T47D (cell line): ENCODE measurements around the gene FARSA.
A peak's percentile ranks its signal among the peaks of the same experiment; 100 is the strongest.
"Not testable (repeated sequence)": the region's sequence is repeated elsewhere in the genome, so short reads cannot be mapped to it uniquely, and the experiment has no call there.

Experiments used
- DNase-seq, 2 experiments: peaks; one replicate each; pipeline versions ENCODE4 v3.0.0 to v3.0.0-alpha.2; 2011 to 2012; ENCODE audit warnings: low read depth in 1 of 2, low spot score in 1 of 2
- JUND ChIP-seq: IDR thresholded peaks from 2 replicates; pipeline ENCODE4 v1.6.1; 2012; ENCODE audit warnings: low read depth
- in situ Hi-C: cut with HindIII; loops from 2 replicates; pipeline ENCODE4 v1.10.0; 2016; ENCODE audit warnings: low sequenced_read_pairs, low pct_unique_long_range_greater_than_20kb

Gene FARSA

GRCh38 chr19:12933287-12934072 lies at the start of gene FARSA:
Gene FARSA (minus strand): TSS chr19:12933711. CDS start chr19:12933696, 15 bp downstream.
- in situ Hi-C loops: no loop called here
- no peak for TF ChIP-seq JUND
- peak; percentile 55 to 91 for DNase-seq

GRCh38 chr19:12983091-12983490 lies 49.6 kb upstream of the FARSA start:
- no peak for TF ChIP-seq JUND
- in situ Hi-C loops: no loop called here
- DNase-seq: no peak

DNA sequence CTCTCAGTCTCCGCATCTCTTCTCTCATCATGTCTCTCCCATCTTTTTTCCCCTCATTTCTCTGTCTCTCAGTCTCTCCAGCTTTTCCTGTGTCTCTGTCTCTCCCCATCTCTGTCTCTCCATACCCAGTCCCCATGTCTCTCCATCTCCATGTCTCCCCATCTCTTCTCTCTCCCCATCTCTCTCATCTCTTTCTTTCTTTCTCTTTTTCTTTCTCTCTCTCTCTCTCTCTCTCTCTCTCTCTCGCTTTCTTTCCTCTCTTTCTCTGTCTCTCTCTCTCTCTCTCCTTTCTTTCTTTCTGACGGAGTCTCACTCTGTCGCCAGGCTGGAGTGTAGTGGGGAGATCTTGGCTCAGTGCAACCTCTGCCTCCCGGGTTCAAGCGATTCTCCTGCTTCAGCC lies 49.1 kb upstream of the FARSA start:
- no peak for TF ChIP-seq JUND
- no peak for DNase-seq
- in situ Hi-C loops: no loop called here

DNA sequence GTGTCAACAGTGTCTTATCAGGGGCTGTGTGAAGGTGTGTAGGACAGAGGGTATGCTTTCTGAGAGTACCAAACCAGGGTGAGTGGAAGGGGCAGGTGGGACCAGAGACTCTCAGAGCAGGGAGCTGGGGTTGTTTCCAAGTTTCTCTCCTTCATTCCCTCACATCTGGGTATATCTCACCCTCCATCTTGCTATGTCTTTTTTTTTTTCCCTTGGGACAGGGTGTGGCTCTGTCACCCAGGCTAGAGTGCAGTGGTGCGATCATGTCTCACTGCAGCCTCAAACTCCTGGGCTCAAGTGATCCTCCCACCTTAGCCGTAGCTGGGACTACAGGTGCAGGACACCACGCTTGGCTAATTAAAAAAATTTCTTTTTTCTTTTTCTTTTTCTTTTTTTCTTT lies 46.5 kb upstream of the FARSA start:
- DNase-seq: no peak
- in situ Hi-C loops: no loop called here
- no peak for TF ChIP-seq JUND

DNA sequence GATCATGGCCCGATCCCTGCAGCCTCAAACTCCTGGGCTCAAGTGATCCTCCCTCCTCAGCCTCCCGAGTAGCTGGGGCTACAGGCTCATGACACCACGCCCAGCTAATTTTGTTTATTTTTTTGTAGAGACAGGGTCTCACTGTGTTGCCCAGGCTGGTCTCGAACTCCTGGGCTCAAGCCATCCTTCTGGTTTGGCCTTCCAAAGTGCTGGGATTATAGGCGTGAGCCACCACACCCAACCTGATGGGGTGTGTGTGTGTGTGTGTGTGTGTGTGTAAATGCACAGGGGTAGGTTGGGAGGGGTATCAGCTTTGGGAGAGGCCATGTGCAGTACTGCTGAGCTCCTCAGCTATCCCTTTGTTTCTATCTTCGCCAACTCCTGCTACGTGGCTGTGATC lies 42.6 kb upstream of the FARSA start:
- DNase-seq, in situ Hi-C loops: not testable (repeated sequence)

DNA sequence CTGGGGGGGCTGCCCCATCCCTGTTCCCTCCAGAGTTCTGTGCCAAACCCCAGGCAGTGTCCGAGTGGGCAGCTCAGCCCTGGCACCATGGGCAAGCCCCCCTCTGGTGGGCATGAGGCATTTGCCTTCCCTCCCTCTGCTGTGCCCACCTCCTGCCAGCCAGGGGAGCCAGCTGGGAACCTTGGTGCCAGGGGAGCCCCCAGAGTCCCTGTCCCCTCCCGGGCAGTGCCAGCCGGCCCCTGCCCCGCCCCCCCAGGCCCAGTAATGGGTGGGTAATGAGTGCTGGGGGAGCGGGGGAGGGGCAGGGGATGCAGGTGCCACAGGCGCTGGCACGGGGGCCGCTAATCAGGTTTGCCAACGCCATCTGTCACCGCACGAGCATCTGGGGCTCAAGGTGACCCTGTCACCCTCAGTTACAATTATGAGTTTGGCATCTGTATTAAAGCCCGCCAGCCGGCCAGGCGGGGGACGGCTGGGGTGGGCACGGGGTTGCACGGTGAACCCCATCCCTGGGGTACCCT lies 41.8 kb upstream of the FARSA start:
- DNase-seq: no peak
- in situ Hi-C loops: no loop called here
- TF ChIP-seq JUND: no peak

DNA sequence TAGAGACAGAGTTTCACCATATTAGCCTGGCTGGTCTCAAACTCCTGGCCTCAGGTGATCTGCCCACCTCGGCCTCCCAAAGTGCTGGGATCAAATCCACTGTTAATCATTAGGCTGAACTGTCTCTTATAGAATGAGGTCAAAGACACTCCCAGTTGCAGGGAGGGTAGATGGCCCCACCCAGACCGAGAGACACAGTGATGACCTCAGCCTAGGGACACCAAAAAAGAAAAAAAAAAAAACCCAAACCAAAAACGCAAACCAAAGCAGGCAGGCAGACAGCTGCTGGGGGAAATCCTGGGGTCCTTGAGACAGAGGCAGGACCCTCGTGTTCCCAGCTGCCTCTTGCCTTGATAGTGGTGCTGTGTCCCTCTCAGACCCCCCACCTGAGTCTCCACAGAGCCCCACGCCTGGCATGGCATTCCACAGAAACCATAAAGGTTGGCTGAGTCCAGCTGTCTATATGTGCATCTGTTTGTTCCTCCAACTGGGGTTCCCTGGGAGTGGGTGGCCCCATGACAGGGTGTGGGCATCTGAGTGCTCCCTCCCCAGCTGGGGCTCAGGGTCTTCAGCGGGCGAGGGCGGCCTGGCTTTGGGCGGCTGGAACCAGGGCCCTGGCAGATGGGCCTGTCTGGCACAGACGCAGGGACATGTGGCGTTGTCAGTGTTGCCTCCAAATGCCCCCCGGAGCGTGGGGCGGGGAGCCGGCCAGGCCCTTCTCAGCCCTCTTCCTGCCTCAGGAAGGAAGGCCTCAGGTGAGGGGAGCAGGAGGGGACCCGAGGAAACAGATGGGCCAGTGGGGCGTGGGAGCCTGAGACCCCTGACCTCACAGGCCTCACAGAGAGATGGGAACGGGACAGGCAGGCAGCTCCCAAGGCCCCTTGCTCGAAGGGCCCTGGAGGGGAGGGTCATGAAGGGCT lies 41.0 kb upstream of the FARSA start:
- in situ Hi-C loops: no loop called here
- DNase-seq: no peak

DNA sequence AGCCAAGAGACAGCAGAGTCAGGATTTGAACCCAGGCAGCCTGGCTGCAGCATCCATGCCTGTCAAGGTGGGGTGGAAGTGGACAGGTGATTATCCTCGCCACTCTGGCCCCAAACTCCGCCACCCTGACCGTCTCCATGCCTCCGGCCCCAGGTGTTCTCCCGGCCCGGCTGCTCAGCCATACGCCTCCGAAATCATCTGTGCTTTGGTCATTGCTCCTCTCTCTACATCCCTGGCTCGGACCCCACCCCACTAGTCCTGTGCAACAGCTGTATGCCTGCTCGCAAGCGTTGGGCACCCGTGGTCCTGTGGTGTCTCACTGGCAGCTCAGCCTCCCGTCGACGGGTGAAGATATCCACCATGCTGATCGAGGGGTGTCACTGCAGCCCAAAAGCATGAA lies 39.7 kb upstream of the FARSA start:
- no peak for DNase-seq
- no peak for TF ChIP-seq JUND
- in situ Hi-C loops: no loop called here

More for the DNA sequence above, 41.0 kb upstream of the FARSA start:
- no peak for TF ChIP-seq JUND

- TF ChIP-seq JUND: no peak
- DNase-seq: no peak
- in situ Hi-C loops: no loop called here
These were observed 36.7 kb upstream of the FARSA start for GRCh38 chr19:12970070-12970820.

DNA sequence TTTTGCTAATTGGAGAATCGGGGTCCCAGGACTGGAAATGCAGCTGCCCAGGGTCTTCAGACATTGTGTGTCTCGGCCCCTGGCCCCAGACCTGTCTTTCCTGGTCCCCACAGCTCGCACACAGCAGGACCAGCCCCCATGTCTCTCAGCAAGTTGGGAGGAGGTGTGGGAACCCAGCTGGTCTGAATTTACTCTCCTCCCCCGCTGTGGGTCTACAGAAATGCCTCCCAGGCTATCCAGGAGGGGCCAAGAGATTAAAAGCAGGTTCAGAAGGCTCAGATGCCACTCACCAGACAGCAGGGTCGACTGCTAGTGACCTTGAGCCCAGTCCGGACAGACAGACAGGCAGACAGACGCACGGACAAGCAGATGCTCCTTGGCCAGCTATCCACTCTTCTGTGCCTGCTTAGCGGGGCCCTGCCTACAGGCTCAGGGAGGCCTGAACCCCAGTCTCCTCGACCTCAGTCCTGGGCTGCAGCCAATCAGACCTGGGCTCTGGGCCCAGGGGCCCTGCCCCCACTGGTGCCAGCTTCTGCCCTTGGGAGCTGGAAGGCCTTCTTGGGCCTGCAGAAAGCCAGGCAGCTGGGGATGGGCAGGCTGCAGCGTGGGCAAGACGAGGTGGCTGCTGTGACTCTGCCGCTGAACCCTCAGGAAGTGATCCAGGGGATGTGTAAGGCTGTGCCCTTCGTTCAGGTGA lies 35.9 kb upstream of the FARSA start, which contains the start of gene DAND5:
TSS of gene DAND5 (plus strand) at position 285 of the 697 bp plus-strand sequence. CDS start at position 370, 85 bp downstream.
- no peak for TF ChIP-seq JUND
- in situ Hi-C loops: no loop called here

GRCh38 chr19:12967907-12968306 lies 34.4 kb upstream of the FARSA start:
- DNase-seq: no peak
- TF ChIP-seq JUND: no peak
- in situ Hi-C loops: no loop called here

More for the DNA sequence above, 35.9 kb upstream of the FARSA start, which contains the start of gene DAND5:
- no peak for DNase-seq

DNA sequence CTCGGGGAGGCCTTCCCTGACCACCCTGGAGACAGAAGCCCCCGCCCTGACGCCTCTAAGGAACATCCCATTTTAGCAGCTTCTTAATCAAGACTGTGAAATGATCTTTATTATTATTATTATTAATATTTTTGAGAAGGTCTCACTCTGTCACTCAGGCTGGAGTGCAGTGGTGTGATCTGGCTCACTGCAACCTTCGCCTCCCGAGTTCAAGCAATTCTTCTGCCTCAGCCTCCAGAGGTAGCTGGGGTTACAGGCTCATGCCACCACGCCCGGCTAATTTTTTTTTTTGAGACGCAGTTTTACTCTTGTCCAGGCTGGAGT lies 32.3 kb upstream of the FARSA start:
- TF ChIP-seq JUND: no peak
- no peak for DNase-seq
- in situ Hi-C loops: no loop called here
